K562 (cell line): ENCODE data around the gene RASIP1. TPM values are rescaled to one million over a fixed set of nuclear protein-coding genes. Genes with fewer than 3 reads are reported as not detected.

ENCODE experiments used
- AFF1 ChIP-seq, 2 experiments: fragments of 450-650 bp; IDR thresholded peaks; 2 replicates each; pipeline ENCODE4 v1.6.1; 2018; ENCODE audit warnings: mild to moderate bottlenecking in 2 of 2, low read depth in 1 of 2; ENCODE audit not compliant: partially characterized antibody in 2 of 2
- ATF7 ChIP-seq: fragments of 450-650 bp; IDR thresholded peaks from 2 replicates; pipeline ENCODE4 v1.7.1; 2014; ENCODE audit warnings: mild to moderate bottlenecking, moderate library complexity
- CEBPG ChIP-seq, 3 experiments: fragments of 200-800 bp in 1 of 3; sonication (Bioruptor generic) in 1 of 3; sonication (generic) in 1 of 3; formaldehyde crosslinking in 1 of 3; IDR thresholded peaks in 2 of 3; conservative IDR thresholded peaks in 1 of 3; 2 replicates each; pipeline versions ENCODE4 v1.6.1 to v1.8.0; 2016 to 2022; ENCODE audit warnings: missing compliant biosample characterization in 2 of 3, missing genetic modification characterization in 2 of 3, mild to moderate bottlenecking in 1 of 3, missing genetic modification reagents in 1 of 3
- CGGBP1 ChIP-seq: fragments of 250-450 bp; sonication (Bioruptor Pico); IDR thresholded peaks from 2 replicates; pipeline ENCODE4 v1.9.0; 2021; ENCODE audit warnings: mild to moderate bottlenecking
- E2F6 ChIP-seq, 2 experiments: IDR thresholded peaks; 2 replicates each; pipeline ENCODE4 v1.6.1; 2011; ENCODE audit warnings: borderline replicate concordance in 1 of 2, control low read depth in 1 of 2, low read depth in 1 of 2, low read length in 1 of 2, mild to moderate bottlenecking in 1 of 2, mixed read lengths in 1 of 2, moderate library complexity in 1 of 2; ENCODE audit not compliant: insufficient read depth in 1 of 2, insufficient read length in 1 of 2, poor library complexity in 1 of 2, severe bottlenecking in 1 of 2; ENCODE audit errors: extremely low read depth in 1 of 2
- GATA2 ChIP-seq: sonication (generic); formaldehyde crosslinking; IDR thresholded peaks from 2 replicates; pipeline ENCODE4 v1.4.0; 2020; ENCODE audit warnings: mild to moderate bottlenecking, missing genetic modification reagents
- HBP1 ChIP-seq: fragments of 450-650 bp; formaldehyde crosslinking; IDR thresholded peaks from 2 replicates; pipeline ENCODE4 v1.4.0; 2022; ENCODE audit warnings: missing genetic modification characterization
- MLX ChIP-seq, 2 experiments: fragments of 450-650 bp in 1 of 2; sonication (generic) in 1 of 2; formaldehyde crosslinking; conservative IDR thresholded peaks; 2 replicates each; pipeline versions ENCODE4 v1.4.0 to v1.8.1; 2020 to 2022; ENCODE audit warnings: mild to moderate bottlenecking in 1 of 2, missing genetic modification reagents in 1 of 2
- NFYB ChIP-seq: IDR thresholded peaks from 2 replicates; pipeline ENCODE4 v1.6.1; 2011; ENCODE audit warnings: mild to moderate bottlenecking, moderate library complexity; ENCODE audit not compliant: insufficient read length; ENCODE audit errors: extremely low read depth
- POLR2H ChIP-seq: IDR thresholded peaks from 2 replicates; pipeline ENCODE4 v1.6.1; 2016; ENCODE audit warnings: missing genetic modification characterization, low read depth, mild to moderate bottlenecking, control low read depth, missing compliant biosample characterization, moderate library complexity
- RNF2 ChIP-seq: sonication (generic); IDR thresholded peaks from 2 replicates; pipeline ENCODE4 v1.6.1; 2016
- SAP30 ChIP-seq: fragments of 200-600 bp; sonication (generic); IDR thresholded peaks from 2 replicates; pipeline ENCODE4 v1.6.1; 2012; ENCODE audit warnings: borderline replicate concordance, low read depth, mild to moderate bottlenecking, moderate library complexity, low read length, control low read depth, inconsistent platforms; ENCODE audit not compliant: insufficient read depth, poor library complexity, severe bottlenecking
- TARDBP ChIP-seq: fragments of 450-650 bp; IDR thresholded peaks from 2 replicates; pipeline ENCODE4 v1.6.1; 2016
- TSHZ1 ChIP-seq: fragments of 250-450 bp; sonication (Bioruptor Pico); IDR thresholded peaks from 2 replicates; pipeline ENCODE4 v1.4.0; 2020; ENCODE audit warnings: mild to moderate bottlenecking, moderate library complexity
- ZNF3 ChIP-seq: fragments of 250-450 bp; sonication (Bioruptor Pico); IDR thresholded peaks from 2 replicates; pipeline ENCODE4 v1.5.0; 2021; ENCODE audit warnings: mild to moderate bottlenecking, moderate library complexity
- ZNF316 ChIP-seq: fragments of 450-650 bp; IDR thresholded peaks from 2 replicates; pipeline ENCODE4 v1.6.1; 2016
- polyA plus RNA-seq, 8 experiments: library from polyadenylated mRNA; depleted of rRNA in 4 of 8; stranded (reverse) in 5 of 8; unstranded in 3 of 8; fragments of >200 nt; fragmentation: Nextera tagmentation in 2 of 8; fragmentation: Illumina TruSeq in 1 of 8; extraction: Ambion mirVana in 2 of 8; extraction: Trizol in 1 of 8; gene quantifications; 2 replicates each; pipeline versions ENCODE4 v1.2.1 to v1.2.3, GENCODE V29; 2011 to 2014; ENCODE audit warnings: inconsistent platforms in 1 of 8, missing spikeins in 1 of 8
- total RNA-seq, 7 experiments: library from RNA; depleted of rRNA in 6 of 7; stranded (reverse); fragments of >200 nt in 6 of 7; fragmentation: Illumina TruSeq in 2 of 7; extraction: Trizol in 2 of 7; gene quantifications; 2 replicates each; pipeline versions ENCODE4 v1.2.1 to v1.2.3, GENCODE V29; 2011 to 2021; ENCODE audit warnings: low replicate concordance in 1 of 7

RASIP1 gene
- total and polyA plus RNA-seq, 9 of the 15 experiments (the other 6 are each of a cell fraction or from before 2014, with no cell fraction given), result 0.20 to 4.7 (median 1.5) TPM

- TF ChIP-seq AFF1 (IDR thresholded peaks at IDR 0.05; ENCODE audit: low read depth in 1 of 2, partially characterized antibody in 2 of 2) (no peak), E2F6 (IDR thresholded peaks at IDR 0.05; ENCODE audit: borderline replicate concordance in 1 of 2, extremely low read depth in 1 of 2, insufficient read depth in 1 of 2, insufficient read length in 1 of 2, low read depth in 1 of 2, low read length in 1 of 2, poor library complexity in 1 of 2, severe bottlenecking in 1 of 2) (peak in 1 of 2 experiments; percentile 30), ATF7 (0 out of 2 replicates have a peak, but pooled peaks have one; percentile 34), ZNF3 (CRISPR knock-in tag) (no peak), CEBPG (CRISPR knock-in tag; IDR thresholded peaks at IDR 0.05) (no peak), CEBPG (tag; conservative IDR thresholded peaks at IDR 0.05 in 1 of 2, IDR thresholded peaks at IDR 0.05 in 1 of 2) (no peak), SAP30 (no peak), RNF2 (peak; percentile 71; the same call in 1 of the 2 replicates), HBP1 (no peak), TARDBP (no peak), CGGBP1 (CRISPR knock-in tag) (no peak), GATA2 (CRISPR knock-in tag) (no peak), MLX (CRISPR knock-in tag; conservative IDR thresholded peaks at IDR 0.05) (no peak), NFYB (no peak), TSHZ1 (CRISPR knock-in tag) (no peak), ZNF316 (no peak), POLR2H (tag) (no peak)
Measured at GRCh38 chr19:48681127-48681470, 59.3 kb downstream of the RASIP1 start (continued).
